Endothelial cell (in vitro differentiated cells): ENCODE results near the gene RABEP2. TPM values are rescaled to one million over a fixed set of nuclear protein-coding genes. Genes with fewer than 3 reads are reported as not detected.
A peak's percentile ranks its signal among the peaks of the same experiment; 100 is the strongest.
"Not testable (repeated sequence)": the region's sequence is repeated elsewhere in the genome, so short reads cannot be mapped to it uniquely, and the experiment has no call there.

Experiments used
- DNase-seq: peaks from one replicate; pipeline ENCODE4 v3.0.0; 2021; ENCODE audit warnings: low spot score
- H3K27ac Mint-ChIP-seq: one replicate; pipeline ENCODE4 v1.8.0; 2021; ENCODE audit warnings: mixed read lengths, inconsistent platforms; ENCODE audit not compliant: unreplicated experiment
- H3K27me3 Mint-ChIP-seq: one replicate; pipeline ENCODE4 v1.8.0; 2021; ENCODE audit warnings: mild to moderate bottlenecking, moderate library complexity, mixed read lengths, inconsistent platforms; ENCODE audit not compliant: unreplicated experiment
- H3K36me3 Mint-ChIP-seq: one replicate; pipeline ENCODE4 v1.8.0; 2021; ENCODE audit warnings: mild to moderate bottlenecking, low read depth, mixed read lengths, inconsistent platforms; ENCODE audit not compliant: unreplicated experiment
- H3K4me1 Mint-ChIP-seq: one replicate; pipeline ENCODE4 v1.8.0; 2021; ENCODE audit warnings: mild to moderate bottlenecking, mixed read lengths, inconsistent platforms; ENCODE audit not compliant: unreplicated experiment
- H3K4me3 Mint-ChIP-seq: one replicate; pipeline ENCODE4 v1.8.0; 2021; ENCODE audit warnings: mild to moderate bottlenecking, mixed read lengths, inconsistent platforms; ENCODE audit not compliant: unreplicated experiment
- H3K9me3 Mint-ChIP-seq: one replicate; pipeline ENCODE4 v1.8.0; 2021; ENCODE audit warnings: mixed read lengths, inconsistent platforms; ENCODE audit not compliant: unreplicated experiment
- total RNA-seq: library from RNA; stranded (reverse); fragmentation: NEBNext Ultra II Directional; extraction: Animal tissue kit (Norgen Biotek cat#: 25700); gene quantifications from one replicate; pipeline ENCODE4 v1.2.1, GENCODE V29; 2021; ENCODE audit not compliant: unreplicated experiment
- TF ChIP-seq, protein P1 (sequence below): fragments of 200-600 bp; sonication (generic); IDR thresholded peaks from one replicate; pipeline ENCODE4 v1.5.0; 2021; ENCODE audit warnings: antibody characterized with exemption; ENCODE audit not compliant: unreplicated experiment

The RABEP2 gene
- total RNA-seq, 1 donor from 2014 or later = 16.0 TPM

DNA sequence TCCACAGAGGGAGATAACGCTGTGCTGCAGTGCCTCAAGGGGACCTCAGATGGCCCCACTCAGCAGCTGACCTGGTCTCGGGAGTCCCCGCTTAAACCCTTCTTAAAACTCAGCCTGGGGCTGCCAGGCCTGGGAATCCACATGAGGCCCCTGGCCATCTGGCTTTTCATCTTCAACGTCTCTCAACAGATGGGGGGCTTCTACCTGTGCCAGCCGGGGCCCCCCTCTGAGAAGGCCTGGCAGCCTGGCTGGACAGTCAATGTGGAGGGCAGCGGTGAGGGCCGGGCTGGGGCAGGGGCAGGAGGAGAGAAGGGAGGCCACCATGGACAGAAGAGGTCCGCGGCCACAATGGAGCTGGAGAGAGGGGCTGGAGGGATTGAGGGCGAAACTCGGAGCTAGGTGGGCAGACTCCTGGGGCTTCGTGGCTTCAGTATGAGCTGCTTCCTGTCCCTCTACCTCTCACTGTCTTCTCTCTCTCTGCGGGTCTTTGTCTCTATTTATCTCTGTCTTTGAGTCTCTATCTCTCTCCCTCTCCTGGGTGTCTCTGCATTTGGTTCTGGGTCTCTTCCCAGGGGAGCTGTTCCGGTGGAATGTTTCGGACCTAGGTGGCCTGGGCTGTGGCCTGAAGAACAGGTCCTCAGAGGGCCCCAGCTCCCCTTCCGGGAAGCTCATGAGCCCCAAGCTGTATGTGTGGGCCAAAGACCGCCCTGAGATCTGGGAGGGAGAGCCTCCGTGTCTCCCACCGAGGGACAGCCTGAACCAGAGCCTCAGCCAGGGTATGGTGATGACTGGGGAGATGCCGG lies 7.5 kb upstream of the RABEP2 start:
- TF ChIP-seq, protein P1, sequence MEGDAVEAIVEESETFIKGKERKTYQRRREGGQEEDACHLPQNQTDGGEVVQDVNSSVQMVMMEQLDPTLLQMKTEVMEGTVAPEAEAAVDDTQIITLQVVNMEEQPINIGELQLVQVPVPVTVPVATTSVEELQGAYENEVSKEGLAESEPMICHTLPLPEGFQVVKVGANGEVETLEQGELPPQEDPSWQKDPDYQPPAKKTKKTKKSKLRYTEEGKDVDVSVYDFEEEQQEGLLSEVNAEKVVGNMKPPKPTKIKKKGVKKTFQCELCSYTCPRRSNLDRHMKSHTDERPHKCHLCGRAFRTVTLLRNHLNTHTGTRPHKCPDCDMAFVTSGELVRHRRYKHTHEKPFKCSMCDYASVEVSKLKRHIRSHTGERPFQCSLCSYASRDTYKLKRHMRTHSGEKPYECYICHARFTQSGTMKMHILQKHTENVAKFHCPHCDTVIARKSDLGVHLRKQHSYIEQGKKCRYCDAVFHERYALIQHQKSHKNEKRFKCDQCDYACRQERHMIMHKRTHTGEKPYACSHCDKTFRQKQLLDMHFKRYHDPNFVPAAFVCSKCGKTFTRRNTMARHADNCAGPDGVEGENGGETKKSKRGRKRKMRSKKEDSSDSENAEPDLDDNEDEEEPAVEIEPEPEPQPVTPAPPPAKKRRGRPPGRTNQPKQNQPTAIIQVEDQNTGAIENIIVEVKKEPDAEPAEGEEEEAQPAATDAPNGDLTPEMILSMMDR = no peak
- DNase-seq = no peak
- H3K36me3 Mint-ChIP-seq = no peaks in the 10 kb centered on the region
- H3K9me3 Mint-ChIP-seq = no peaks in the 10 kb centered on the region
- no peak overlapping the region for H3K27ac Mint-ChIP-seq
- peaks cover 2% of the 10 kb centered on the region for H3K27me3 Mint-ChIP-seq
- no peak overlapping the region for H3K4me3 Mint-ChIP-seq
- H3K4me1 Mint-ChIP-seq = no peaks in the 10 kb centered on the region

DNA sequence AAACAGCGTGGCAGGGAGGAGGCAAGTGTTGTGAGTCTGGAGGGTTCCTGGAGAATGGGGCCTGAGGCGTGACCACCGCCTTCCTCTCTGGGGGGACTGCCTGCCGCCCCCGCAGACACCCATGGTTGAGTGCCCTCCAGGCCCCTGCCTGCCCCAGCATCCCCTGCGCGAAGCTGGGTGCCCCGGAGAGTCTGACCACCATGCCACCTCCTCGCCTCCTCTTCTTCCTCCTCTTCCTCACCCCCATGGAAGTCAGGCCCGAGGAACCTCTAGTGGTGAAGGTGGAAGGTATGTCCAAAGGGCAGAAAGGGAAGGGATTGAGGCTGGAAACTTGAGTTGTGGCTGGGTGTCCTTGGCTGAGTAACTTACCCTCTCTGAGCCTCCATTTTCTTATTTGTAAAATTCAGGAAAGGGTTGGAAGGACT lies 6.8 kb upstream of the RABEP2 start, which contains the start of gene CD19:
Gene CD19, plus strand, starts transcription at position 171 of the 425 bp plus-strand sequence. Its CDS starts 30 bp downstream, at position 201.
- Mint-ChIP-seq H3K27me3 (peaks cover 2% of the 10 kb centered on the region), H3K27ac (no peak within 1 kb of the TSS), H3K36me3 (no peaks in the 10 kb centered on the region), H3K4me3 (no peak within 1 kb of the TSS), H3K4me1 (no peaks in the 10 kb centered on the region), H3K9me3 (no peaks in the 10 kb centered on the region)
- DNase-seq = no peak
- TF ChIP-seq, protein P1 = no peak

DNA sequence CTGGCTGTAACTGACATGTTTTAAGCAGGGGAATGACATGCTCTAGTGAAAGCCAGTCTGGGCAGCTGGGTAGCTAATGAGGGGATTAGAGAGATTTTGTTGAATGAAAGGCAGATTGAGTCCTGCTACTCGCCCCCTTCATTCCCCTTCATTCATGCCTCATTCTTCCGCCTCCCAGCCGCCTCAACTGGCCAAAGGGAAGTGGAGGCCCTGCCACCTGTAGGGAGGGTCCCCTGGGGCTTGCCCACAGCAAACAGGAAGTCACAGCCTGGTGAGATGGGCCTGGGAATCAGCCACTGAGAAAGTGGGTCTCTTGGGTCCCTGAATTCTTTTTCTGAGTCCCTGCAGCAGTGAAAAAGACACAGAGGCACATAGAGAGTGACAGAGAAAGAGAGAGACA lies 5.6 kb upstream of the RABEP2 start:
- Mint-ChIP-seq H3K27me3 (peaks cover under 1% of the 10 kb centered on the region), H3K9me3 (no peaks in the 10 kb centered on the region), H3K4me3 (no peak overlapping the region), H3K27ac (no peak overlapping the region), H3K36me3 (no peaks in the 10 kb centered on the region), H3K4me1 (peaks cover 5% of the 10 kb centered on the region)
- TF ChIP-seq, protein P1 = no peak
- no peak for DNase-seq

DNA sequence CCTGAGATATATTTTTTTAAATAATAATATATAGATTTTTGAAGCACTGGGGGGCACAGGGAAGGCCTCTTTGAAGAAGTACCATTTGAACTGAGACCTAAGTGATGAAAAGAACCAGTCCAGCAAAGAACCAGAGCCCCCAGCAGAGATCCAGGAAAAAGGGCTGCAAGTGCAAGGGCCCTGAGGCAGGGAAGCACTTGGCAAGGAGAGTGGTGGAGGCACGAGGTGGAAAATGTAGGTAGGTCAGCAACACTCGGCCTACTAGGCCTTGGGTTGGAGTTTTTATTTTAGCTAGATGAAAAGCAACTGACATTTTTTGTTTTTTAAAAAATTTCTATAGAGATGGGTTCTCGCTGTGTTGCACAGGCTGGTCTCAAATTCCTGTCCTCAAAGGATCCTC lies 5.2 kb upstream of the RABEP2 start:
- Mint-ChIP-seq H3K27ac (no peak overlapping the region), H3K4me3 (no peak overlapping the region), H3K36me3 (no peaks in the 10 kb centered on the region), H3K4me1 (peaks cover 6% of the 10 kb centered on the region), H3K9me3 (no peaks in the 10 kb centered on the region), H3K27me3 (peaks cover 2% of the 10 kb centered on the region)
- DNase-seq = no peak
- TF ChIP-seq, protein P1 = no peak

DNA sequence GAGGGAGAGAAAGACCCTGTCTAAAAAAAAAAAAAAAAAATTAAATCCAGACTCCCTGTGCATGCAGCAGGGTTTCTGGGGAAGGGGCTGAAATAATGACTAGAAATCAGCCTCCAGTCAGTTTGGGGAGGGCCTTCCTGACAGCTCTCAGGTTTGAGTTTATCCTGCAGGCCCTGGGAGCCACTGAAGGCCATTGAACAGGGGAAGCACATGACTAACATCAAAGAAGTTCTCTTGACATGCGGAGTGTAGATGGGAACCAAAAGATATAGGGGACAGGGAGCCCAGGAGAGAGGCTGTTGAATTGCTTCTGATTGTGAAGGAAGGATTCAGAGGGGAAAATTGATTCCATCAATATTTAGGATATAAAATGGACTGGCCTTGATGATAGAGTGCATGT lies 2.8 kb upstream of the RABEP2 start:
- peaks cover 11% of the 10 kb centered on the region for H3K4me1 Mint-ChIP-seq
- H3K36me3 Mint-ChIP-seq = peaks cover 4% of the 10 kb centered on the region
- TF ChIP-seq, protein P1 = no peak
- H3K27me3 Mint-ChIP-seq = peaks cover 7% of the 10 kb centered on the region
- no peak overlapping the region for H3K27ac Mint-ChIP-seq
- H3K4me3 Mint-ChIP-seq = no peak overlapping the region
- no peaks in the 10 kb centered on the region for H3K9me3 Mint-ChIP-seq
- no peak for DNase-seq

DNA sequence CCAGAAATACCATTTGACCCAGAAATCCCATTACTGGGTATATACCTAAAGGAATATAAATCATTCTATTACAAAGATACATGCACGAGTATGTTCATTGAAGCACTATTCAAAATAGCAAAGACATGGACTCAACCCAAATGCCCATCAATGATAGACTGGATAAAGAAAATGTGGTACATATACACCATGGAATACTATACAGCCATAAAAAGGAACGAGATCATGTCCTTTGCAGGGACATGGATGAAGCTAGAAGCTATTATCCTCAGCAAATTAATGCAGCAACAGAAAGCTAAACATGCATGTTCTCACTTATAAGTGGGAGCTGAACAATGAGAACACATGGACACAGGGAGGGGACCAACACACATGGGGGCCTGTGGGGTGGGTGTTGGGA lies 1.2 kb upstream of the RABEP2 start:
- peak overlapping the region; percentile 97 for H3K27ac Mint-ChIP-seq
- not testable (repeated sequence) for DNase-seq, H3K36me3 Mint-ChIP-seq, H3K27me3 Mint-ChIP-seq, H3K9me3 Mint-ChIP-seq
- peak overlapping the region; percentile 98 for H3K4me3 Mint-ChIP-seq
- peaks cover 11% of the 10 kb centered on the region for H3K4me1 Mint-ChIP-seq
